Left forelimb (tissue), 1 donor: ENCODE results near the gene CDH23.

Experiments used
- DNase-seq: peaks from one replicate; pipeline ENCODE4 v3.0.0-alpha.2; 2018; ENCODE audit warnings: low spot score

CDH23 gene

GRCh38 chr10:71816936-71817618 lies 420.4 kb downstream of the CDH23 start:
- no peak for DNase-seq

- DNase-seq = no peak
Measured at GRCh38 chr10:71817831-71818655, 421.3 kb downstream of the CDH23 start.

- no peak for DNase-seq
Measured at GRCh38 chr10:71818674-71819260, 422.0 kb downstream of the CDH23 start.

- no peak for DNase-seq
Measured at GRCh38 chr10:71819441-71819861, 422.7 kb downstream of the CDH23 start.

- DNase-seq = no peak
Measured at GRCh38 chr10:71819985-71820384, 423.3 kb downstream of the CDH23 start.

GRCh38 chr10:71820966-71821365 lies 424.2 kb downstream of the CDH23 start:
- DNase-seq = no peak

GRCh38 chr10:71821909-71822763 lies 425.4 kb downstream of the CDH23 start:
- no peak for DNase-seq

GRCh38 chr10:71823356-71823755 lies 426.6 kb downstream of the CDH23 start:
- no peak for DNase-seq

- DNase-seq = no peak
Measured at GRCh38 chr10:71824333-71824732, 427.6 kb downstream of the CDH23 start.

- no peak for DNase-seq
Measured at GRCh38 chr10:71825217-71825616, 428.5 kb downstream of the CDH23 start.

- DNase-seq = no peak
Measured at GRCh38 chr10:71827852-71828251, 431.1 kb downstream of the CDH23 start.

- no peak for DNase-seq
Measured at GRCh38 chr10:71828702-71829101, 432.0 kb downstream of the CDH23 start.

GRCh38 chr10:71829171-71829570 lies 432.5 kb downstream of the CDH23 start:
- no peak for DNase-seq

GRCh38 chr10:71829896-71830295 lies 433.2 kb downstream of the CDH23 start:
- DNase-seq = no peak

- DNase-seq = no peak
Measured at GRCh38 chr10:71830726-71831125, 434.0 kb downstream of the CDH23 start.

GRCh38 chr10:71831646-71832552 lies 435.2 kb downstream of the CDH23 start:
- no peak for DNase-seq

- DNase-seq = no peak
Measured at GRCh38 chr10:71832967-71833366, 436.2 kb downstream of the CDH23 start.

GRCh38 chr10:71833451-71834342 lies 437.0 kb downstream of the CDH23 start:
- DNase-seq = no peak

- DNase-seq = no peak
Measured at GRCh38 chr10:71834343-71834674, 437.6 kb downstream of the CDH23 start.
